H9 (cell line): ENCODE measurements around the gene DMAC2. TPM values are rescaled to one million over a fixed set of nuclear protein-coding genes. Genes with fewer than 3 reads are reported as not detected.

ENCODE experiments used
- DNase-seq: peaks from one replicate; pipeline ENCODE4 v3.0.0-alpha.2; 2017
- H2AFZ ChIP-seq: one replicate; pipeline ENCODE4 v1.6.1; 2013; ENCODE audit warnings: mild to moderate bottlenecking, low read length, control low read depth, moderate library complexity
- H2AK5ac ChIP-seq: 2 replicates; pipeline ENCODE4 v1.6.1; 2013; ENCODE audit warnings: low read length, control low read depth, mixed read lengths; ENCODE audit not compliant: insufficient read length
- H2BK120ac ChIP-seq: one replicate; pipeline ENCODE4 v1.6.1; 2013; ENCODE audit warnings: low read depth, mild to moderate bottlenecking, low read length, control low read depth, inconsistent platforms; ENCODE audit not compliant: poor library complexity, severe bottlenecking
- H2BK12ac ChIP-seq: 2 replicates; pipeline ENCODE4 v1.6.1; 2013; ENCODE audit warnings: low read length, control low read depth, mixed read lengths, low read depth; ENCODE audit not compliant: insufficient read length
- H2BK15ac ChIP-seq: 2 replicates; pipeline ENCODE4 v1.6.1; 2013; ENCODE audit warnings: low read depth, low read length, control low read depth
- H2BK20ac ChIP-seq: one replicate; pipeline ENCODE4 v1.6.1; 2013; ENCODE audit warnings: low read depth, mild to moderate bottlenecking, low read length, control low read depth, inconsistent platforms; ENCODE audit not compliant: poor library complexity, severe bottlenecking
- H2BK5ac ChIP-seq: 2 replicates; pipeline ENCODE4 v1.6.1; 2013; ENCODE audit warnings: low read length, control low read depth, mixed read lengths; ENCODE audit not compliant: insufficient read length
- H3K14ac ChIP-seq: 2 replicates; pipeline ENCODE4 v1.6.1; 2013; ENCODE audit warnings: low read length, control low read depth; ENCODE audit not compliant: insufficient read depth
- H3K18ac ChIP-seq: 2 replicates; pipeline ENCODE4 v1.6.1; 2013; ENCODE audit warnings: low read depth, mild to moderate bottlenecking, mixed read lengths, low read length, control low read depth; ENCODE audit not compliant: insufficient read length
- H3K23ac ChIP-seq: 2 replicates; pipeline ENCODE4 v1.6.1; 2013; ENCODE audit warnings: low read length, control low read depth, mixed read lengths, low read depth; ENCODE audit not compliant: insufficient read length
- H3K23me2 ChIP-seq: 2 replicates; pipeline ENCODE4 v1.6.1; 2013; ENCODE audit warnings: low read depth, mild to moderate bottlenecking, mixed read lengths, low read length, control low read depth; ENCODE audit not compliant: insufficient read length, poor library complexity, severe bottlenecking
- H3K27ac ChIP-seq: 2 replicates; pipeline ENCODE4 v1.5.1; 2013; ENCODE audit warnings: low read length, control low read depth, mixed read lengths, low read depth; ENCODE audit not compliant: insufficient read length
- H3K27me3 ChIP-seq: 2 replicates; pipeline ENCODE4 v1.6.1; 2013; ENCODE audit warnings: low read length, control low read depth, inconsistent platforms; ENCODE audit not compliant: insufficient read depth
- H3K4ac ChIP-seq: 2 replicates; pipeline ENCODE4 v1.6.1; 2013; ENCODE audit warnings: low read depth, mild to moderate bottlenecking, control low read depth, inconsistent platforms, low read length, moderate library complexity
- H3K4me1 ChIP-seq: 2 replicates; pipeline ENCODE4 v1.6.1; 2013; ENCODE audit warnings: low read length, control low read depth, inconsistent platforms; ENCODE audit not compliant: insufficient read depth
- H3K4me2 ChIP-seq: 2 replicates; pipeline ENCODE4 v1.6.1; 2013; ENCODE audit warnings: low read length, control low read depth, mixed read lengths; ENCODE audit not compliant: insufficient read length, insufficient read depth
- H3K56ac ChIP-seq: 2 replicates; pipeline ENCODE4 v1.6.1; 2013; ENCODE audit warnings: low read depth, mild to moderate bottlenecking, mixed read lengths, low read length, control low read depth; ENCODE audit not compliant: insufficient read length
- H3K79me1 ChIP-seq: 2 replicates; pipeline ENCODE4 v1.6.1; 2013; ENCODE audit warnings: low read depth, mild to moderate bottlenecking, moderate library complexity, low read length, control low read depth, inconsistent platforms; ENCODE audit not compliant: insufficient read depth, poor library complexity, severe bottlenecking
- H3K79me2 ChIP-seq: 2 replicates; pipeline ENCODE4 v1.6.1; 2013; ENCODE audit warnings: low read length, control low read depth, inconsistent platforms; ENCODE audit not compliant: insufficient read depth
- H3K9ac ChIP-seq: 2 replicates; pipeline ENCODE4 v1.6.1; 2013; ENCODE audit warnings: low read length, control low read depth, mixed read lengths; ENCODE audit not compliant: insufficient read length; ENCODE audit errors: extremely low read depth
- H3K9me3 ChIP-seq: one replicate; pipeline ENCODE4 v1.6.1; 2013; ENCODE audit warnings: low read depth, low read length, inconsistent platforms; ENCODE audit not compliant: control insufficient read depth
- H3T11ph ChIP-seq: one replicate; pipeline ENCODE4 v1.6.1; 2013; ENCODE audit warnings: mild to moderate bottlenecking, low read length, control low read depth, inconsistent platforms
- H4K20me1 ChIP-seq: one replicate; pipeline ENCODE4 v1.6.1; 2013; ENCODE audit not compliant: control insufficient read depth, insufficient read length, insufficient read depth
- H4K5ac ChIP-seq: 2 replicates; pipeline ENCODE4 v1.6.1; 2013; ENCODE audit warnings: low read depth, mild to moderate bottlenecking, mixed read lengths, low read length, control low read depth; ENCODE audit not compliant: insufficient read length
- H4K8ac ChIP-seq: replicated peaks from 2 replicates; pipeline ENCODE4 v1.6.1; 2013; ENCODE audit warnings: low read length, control low read depth, mixed read lengths, low read depth; ENCODE audit not compliant: insufficient read length
- H4K91ac ChIP-seq: 2 replicates; pipeline ENCODE4 v1.6.1; 2013; ENCODE audit warnings: low read depth, mild to moderate bottlenecking, moderate library complexity, mixed read lengths, low read length, control low read depth; ENCODE audit not compliant: insufficient read length
- H3K27ac Mint-ChIP-seq, 3 experiments: 2 replicates in 2 of 3; 3 replicates in 1 of 3; pipeline ENCODE4 v1.8.0; 2020 to 2021; ENCODE audit warnings: mixed read lengths in 3 of 3, mild to moderate bottlenecking in 1 of 3, moderate library complexity in 1 of 3
- H3K27me3 Mint-ChIP-seq: 2 replicates; pipeline ENCODE4 v1.8.0; 2021; ENCODE audit warnings: low read depth, mild to moderate bottlenecking, moderate library complexity, mixed read lengths
- H3K36me3 Mint-ChIP-seq, 3 experiments: 2 replicates in 2 of 3; 3 replicates in 1 of 3; pipeline ENCODE4 v1.8.0; 2020 to 2021; ENCODE audit warnings: low read depth in 3 of 3, mixed read lengths in 3 of 3; ENCODE audit not compliant: insufficient read depth in 1 of 3
- H3K4me1 Mint-ChIP-seq, 2 experiments: 2 replicates each; pipeline ENCODE4 v1.8.0; 2020; ENCODE audit warnings: mixed read lengths in 2 of 2
- H3K4me3 Mint-ChIP-seq, 2 experiments: 2 replicates in 1 of 2; 3 replicates in 1 of 2; pipeline ENCODE4 v1.8.0; 2020 to 2021; ENCODE audit warnings: mild to moderate bottlenecking in 2 of 2, mixed read lengths in 2 of 2, moderate library complexity in 1 of 2
- H3K9me3 Mint-ChIP-seq, 2 experiments: 2 replicates in 1 of 2; 3 replicates in 1 of 2; pipeline ENCODE4 v1.8.0; 2020; ENCODE audit warnings: mild to moderate bottlenecking in 2 of 2, mixed read lengths in 2 of 2, moderate library complexity in 1 of 2
- CTCF ChIP-seq: fragments of 200-600 bp; sonication (generic); conservative IDR thresholded peaks from 3 replicates; pipeline ENCODE4 v1.8.0; 2021; ENCODE audit warnings: antibody characterized with exemption, mild to moderate bottlenecking
- WGBS: extraction: QIAGEN DNeasy Blood & Tissue Kit; methylation state at CpG from one replicate; pipeline ENCODE4 v1.1.7; 2013; ENCODE audit warnings: missing lambda C conversion rate, low lambda C conversion rate, mixed read lengths; ENCODE audit not compliant: insufficient read length; ENCODE audit errors: extremely low coverage; 5-methylcytosine and 5-hydroxymethylcytosine counted together
- total RNA-seq: library from RNA; stranded (reverse); gene quantifications from 2 replicates; pipeline ENCODE4 v1.2.1, GENCODE V29; 2021

DMAC2 gene
- total RNA-seq, 1 experiment from 2014 or later = 70.5 TPM

- no peak overlapping the region for H3K56ac ChIP-seq
- peaks cover 20 to 40% (median 37%) of the 10 kb centered on the region in 3 experiments; a peak in 6 of 7 replicates for H3K36me3 Mint-ChIP-seq
- H3K9me3 Mint-ChIP-seq = no peaks in the 10 kb centered on the region
These were observed 6.5 kb downstream of the DMAC2 start for GRCh38 chr19:41433171-41433570.

More at GRCh38 chr19:41433171-41433570, 6.5 kb downstream of the DMAC2 start:
- H2BK12ac ChIP-seq = no peak overlapping the region
- no peak overlapping the region for H3T11ph ChIP-seq
- H3K18ac ChIP-seq = no peak overlapping the region
- Mint-ChIP-seq H3K4me3 (no peak overlapping the region), H3K27ac (no peak overlapping the region), H3K4me1 (peaks cover 2 to 11% of the 10 kb centered on the region in 2 experiments), H3K27me3 (no peaks in the 10 kb centered on the region)
- H4K8ac ChIP-seq = no peak overlapping the region
- H4K20me1 ChIP-seq = no peaks in the 10 kb centered on the region
- no peak overlapping the region for H4K91ac ChIP-seq
- no peak overlapping the region for H4K5ac ChIP-seq
- H2AFZ ChIP-seq = no peak overlapping the region
- H2BK120ac ChIP-seq = no peak overlapping the region
- H3K4me2 ChIP-seq = no peak overlapping the region
- H3K14ac ChIP-seq = no peak overlapping the region
- no peak for DNase-seq
- H3K9me3 ChIP-seq = no peaks in the 10 kb centered on the region
- no peak overlapping the region for H2AK5ac ChIP-seq
- TF ChIP-seq CTCF = no peak
- no CpG with 5 or more reads among the region's 18 CpGs for WGBS
- peaks cover 3% of the 10 kb centered on the region for H3K23me2 ChIP-seq
- H3K4me1 ChIP-seq = no peaks in the 10 kb centered on the region
- H3K9ac ChIP-seq = no peak overlapping the region
- H2BK15ac ChIP-seq = no peak overlapping the region
- no peak overlapping the region for H2BK5ac ChIP-seq
- H3K4ac ChIP-seq = no peak overlapping the region
- no peaks in the 10 kb centered on the region for H3K79me2 ChIP-seq
- H3K27ac ChIP-seq = no peak overlapping the region
- no peaks in the 10 kb centered on the region for H3K27me3 ChIP-seq
- H3K23ac ChIP-seq = no peak overlapping the region
- no peaks in the 10 kb centered on the region for H3K79me1 ChIP-seq
- no peak overlapping the region for H2BK20ac ChIP-seq
